SK-N-SH treated with all-trans-retinoic acid at 6 μM for 48 hours (cell line): ENCODE results near the gene CLIP1.

ENCODE experiments used
- ATAC-seq: fragments of 200-7000 bp; cut with Tn5 transposase; 3 replicates; pipeline ENCODE4 v1.9.1; 2020; ENCODE audit warnings: mild to moderate bottlenecking, moderate library complexity
- ARNTL ChIP-seq: fragments of 450-650 bp; formaldehyde crosslinking; IDR thresholded peaks from 2 replicates; pipeline ENCODE4 v1.5.0; 2020; ENCODE audit warnings: low read depth, mild to moderate bottlenecking, moderate library complexity, borderline replicate concordance
- BACH2 ChIP-seq: fragments of 250-450 bp; sonication (Bioruptor Pico); IDR thresholded peaks from 2 replicates; pipeline ENCODE4 v1.9.0; 2021; ENCODE audit warnings: mild to moderate bottlenecking, borderline replicate concordance
- CSDC2 ChIP-seq: fragments of 250-450 bp; sonication (Bioruptor Pico); IDR thresholded peaks from 2 replicates; pipeline ENCODE4 v1.5.0; 2020; ENCODE audit warnings: mild to moderate bottlenecking, moderate library complexity
- ESRRG ChIP-seq: fragments of 250-450 bp; sonication (Bioruptor Pico); IDR thresholded peaks from 2 replicates; pipeline ENCODE4 v1.6.1; 2021; ENCODE audit warnings: mild to moderate bottlenecking
- ISL1 ChIP-seq: fragments of 250-450 bp; sonication (Bioruptor Pico); IDR thresholded peaks from 2 replicates; pipeline ENCODE4 v2.1.2; 2022; ENCODE audit warnings: mild to moderate bottlenecking, moderate library complexity
- OSR1 ChIP-seq: fragments of 250-450 bp; sonication (Bioruptor Pico); IDR thresholded peaks from 2 replicates; pipeline ENCODE4 v1.8.0; 2022; ENCODE audit warnings: moderate library complexity, mild to moderate bottlenecking, inconsistent platforms
- PATZ1 ChIP-seq: fragments of 250-450 bp; sonication (Bioruptor Pico); IDR thresholded peaks from 2 replicates; pipeline ENCODE4 v1.8.0; 2020; ENCODE audit warnings: mild to moderate bottlenecking, moderate library complexity, borderline replicate concordance
- PPARA ChIP-seq: fragments of 250-450 bp; sonication (Bioruptor Pico); IDR thresholded peaks from 2 replicates; pipeline ENCODE4 v1.5.0; 2020; ENCODE audit warnings: mild to moderate bottlenecking, borderline replicate concordance
- RARB ChIP-seq: fragments of 250-450 bp; sonication (Bioruptor Pico); IDR thresholded peaks from 2 replicates; pipeline ENCODE4 v1.8.0; 2021; ENCODE audit warnings: mild to moderate bottlenecking, moderate library complexity
- TCF4 ChIP-seq: fragments of 250-450 bp; sonication (Bioruptor Pico); IDR thresholded peaks from 2 replicates; pipeline ENCODE4 v1.8.0; 2021; ENCODE audit warnings: mild to moderate bottlenecking, moderate library complexity, borderline replicate concordance
- TOX ChIP-seq: fragments of 250-450 bp; sonication (Bioruptor Pico); IDR thresholded peaks from 2 replicates; pipeline ENCODE4 v1.8.0; 2021; ENCODE audit warnings: mild to moderate bottlenecking, moderate library complexity, borderline replicate concordance
- ZC3H10 ChIP-seq: fragments of 250-450 bp; sonication (Bioruptor Pico); IDR thresholded peaks from 2 replicates; pipeline ENCODE4 v1.5.1; 2021; ENCODE audit warnings: mild to moderate bottlenecking, moderate library complexity
- ZFP3 ChIP-seq: fragments of 250-450 bp; sonication (Bioruptor Pico); IDR thresholded peaks from 2 replicates; pipeline ENCODE4 v1.5.0; 2020; ENCODE audit warnings: mild to moderate bottlenecking, moderate library complexity
- ZFP30 ChIP-seq: fragments of 450-650 bp; formaldehyde crosslinking; IDR thresholded peaks from 2 replicates; pipeline ENCODE4 v1.5.0; 2022; ENCODE audit warnings: mild to moderate bottlenecking, moderate library complexity
- ZNF565 ChIP-seq: fragments of 450-650 bp; formaldehyde crosslinking; conservative IDR thresholded peaks from 2 replicates; pipeline ENCODE4 v1.5.0; 2020; ENCODE audit warnings: low read depth, mild to moderate bottlenecking, moderate library complexity
- ZNF8 ChIP-seq: fragments of 450-650 bp; formaldehyde crosslinking; IDR thresholded peaks from 2 replicates; pipeline ENCODE4 v1.5.0; 2020; ENCODE audit warnings: mild to moderate bottlenecking, moderate library complexity
- TF ChIP-seq, protein P1 (sequence below): fragments of 250-450 bp; sonication (Bioruptor Pico); IDR thresholded peaks from 2 replicates; pipeline ENCODE4 v1.5.0; 2020; ENCODE audit warnings: mild to moderate bottlenecking, moderate library complexity
- TF ChIP-seq, protein P2 (sequence below): fragments of 250-450 bp; sonication (Bioruptor Pico); IDR thresholded peaks from 2 replicates; pipeline ENCODE4 v1.8.0; 2021; ENCODE audit warnings: low read depth, mild to moderate bottlenecking, moderate library complexity, borderline replicate concordance
- TF ChIP-seq, protein P3 (sequence below): fragments of 250-450 bp; sonication (Bioruptor Pico); IDR thresholded peaks from 2 replicates; pipeline ENCODE4 v1.5.1; 2020; ENCODE audit warnings: low read depth, mild to moderate bottlenecking, moderate library complexity

Gene CLIP1

GRCh38 chr12:122250536-122250935 is 171.9 kb downstream of the CLIP1 start:
- no peak for ATAC-seq
- TF ChIP-seq ZNF8 (CRISPR knock-in tag) (no peak), CSDC2 (no peak), RARB (CRISPR knock-in tag) (no peak), TOX (CRISPR knock-in tag) (no peak), PPARA (CRISPR knock-in tag) (no peak), ISL1 (no peak), ZFP30 (CRISPR knock-in tag) (no peak), OSR1 (CRISPR knock-in tag) (no peak), TCF4 (CRISPR knock-in tag) (no peak), ZNF565 (CRISPR knock-in tag) (no peak), ZFP3 (CRISPR knock-in tag) (no peak), BACH2 (CRISPR knock-in tag) (no peak), ZC3H10 (CRISPR knock-in tag) (no peak)
- TF ChIP-seq, protein P1, sequence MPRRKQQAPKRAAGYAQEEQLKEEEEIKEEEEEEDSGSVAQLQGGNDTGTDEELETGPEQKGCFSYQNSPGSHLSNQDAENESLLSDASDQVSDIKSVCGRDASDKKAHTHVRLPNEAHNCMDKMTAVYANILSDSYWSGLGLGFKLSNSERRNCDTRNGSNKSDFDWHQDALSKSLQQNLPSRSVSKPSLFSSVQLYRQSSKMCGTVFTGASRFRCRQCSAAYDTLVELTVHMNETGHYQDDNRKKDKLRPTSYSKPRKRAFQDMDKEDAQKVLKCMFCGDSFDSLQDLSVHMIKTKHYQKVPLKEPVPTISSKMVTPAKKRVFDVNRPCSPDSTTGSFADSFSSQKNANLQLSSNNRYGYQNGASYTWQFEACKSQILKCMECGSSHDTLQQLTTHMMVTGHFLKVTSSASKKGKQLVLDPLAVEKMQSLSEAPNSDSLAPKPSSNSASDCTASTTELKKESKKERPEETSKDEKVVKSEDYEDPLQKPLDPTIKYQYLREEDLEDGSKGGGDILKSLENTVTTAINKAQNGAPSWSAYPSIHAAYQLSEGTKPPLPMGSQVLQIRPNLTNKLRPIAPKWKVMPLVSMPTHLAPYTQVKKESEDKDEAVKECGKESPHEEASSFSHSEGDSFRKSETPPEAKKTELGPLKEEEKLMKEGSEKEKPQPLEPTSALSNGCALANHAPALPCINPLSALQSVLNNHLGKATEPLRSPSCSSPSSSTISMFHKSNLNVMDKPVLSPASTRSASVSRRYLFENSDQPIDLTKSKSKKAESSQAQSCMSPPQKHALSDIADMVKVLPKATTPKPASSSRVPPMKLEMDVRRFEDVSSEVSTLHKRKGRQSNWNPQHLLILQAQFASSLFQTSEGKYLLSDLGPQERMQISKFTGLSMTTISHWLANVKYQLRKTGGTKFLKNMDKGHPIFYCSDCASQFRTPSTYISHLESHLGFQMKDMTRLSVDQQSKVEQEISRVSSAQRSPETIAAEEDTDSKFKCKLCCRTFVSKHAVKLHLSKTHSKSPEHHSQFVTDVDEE (CRISPR knock-in tag) = no peak
- TF ChIP-seq, protein P2, sequence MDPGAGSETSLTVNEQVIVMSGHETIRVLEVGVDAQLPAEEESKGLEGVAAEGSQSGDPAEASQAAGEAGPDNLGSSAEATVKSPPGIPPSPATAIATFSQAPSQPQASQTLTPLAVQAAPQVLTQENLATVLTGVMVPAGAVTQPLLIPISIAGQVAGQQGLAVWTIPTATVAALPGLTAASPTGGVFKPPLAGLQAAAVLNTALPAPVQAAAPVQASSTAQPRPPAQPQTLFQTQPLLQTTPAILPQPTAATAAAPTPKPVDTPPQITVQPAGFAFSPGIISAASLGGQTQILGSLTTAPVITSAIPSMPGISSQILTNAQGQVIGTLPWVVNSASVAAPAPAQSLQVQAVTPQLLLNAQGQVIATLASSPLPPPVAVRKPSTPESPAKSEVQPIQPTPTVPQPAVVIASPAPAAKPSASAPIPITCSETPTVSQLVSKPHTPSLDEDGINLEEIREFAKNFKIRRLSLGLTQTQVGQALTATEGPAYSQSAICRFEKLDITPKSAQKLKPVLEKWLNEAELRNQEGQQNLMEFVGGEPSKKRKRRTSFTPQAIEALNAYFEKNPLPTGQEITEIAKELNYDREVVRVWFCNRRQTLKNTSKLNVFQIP (CRISPR knock-in tag) = no peak
- TF ChIP-seq, protein P3, sequence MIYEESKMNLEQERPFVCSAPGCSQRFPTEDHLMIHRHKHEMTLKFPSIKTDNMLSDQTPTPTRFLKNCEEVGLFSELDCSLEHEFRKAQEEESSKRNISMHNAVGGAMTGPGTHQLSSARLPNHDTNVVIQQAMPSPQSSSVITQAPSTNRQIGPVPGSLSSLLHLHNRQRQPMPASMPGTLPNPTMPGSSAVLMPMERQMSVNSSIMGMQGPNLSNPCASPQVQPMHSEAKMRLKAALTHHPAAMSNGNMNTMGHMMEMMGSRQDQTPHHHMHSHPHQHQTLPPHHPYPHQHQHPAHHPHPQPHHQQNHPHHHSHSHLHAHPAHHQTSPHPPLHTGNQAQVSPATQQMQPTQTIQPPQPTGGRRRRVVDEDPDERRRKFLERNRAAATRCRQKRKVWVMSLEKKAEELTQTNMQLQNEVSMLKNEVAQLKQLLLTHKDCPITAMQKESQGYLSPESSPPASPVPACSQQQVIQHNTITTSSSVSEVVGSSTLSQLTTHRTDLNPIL (CRISPR knock-in tag) = no peak

GRCh38 chr12:122250047-122250446 is 172.4 kb downstream of the CLIP1 start:
- no peak for ATAC-seq
- TF ChIP-seq CSDC2 (no peak), ISL1 (no peak), PATZ1 (CRISPR knock-in tag) (no peak)

GRCh38 chr12:122245553-122245952 is 176.9 kb downstream of the CLIP1 start:
- no peak for ATAC-seq
- no peak for TF ChIP-seq RARB (CRISPR knock-in tag)
- no peak for TF ChIP-seq PATZ1 (CRISPR knock-in tag)
- no peak for TF ChIP-seq CSDC2
- no peak for TF ChIP-seq ARNTL (CRISPR knock-in tag)
- TF ChIP-seq, all 23 proteins: peak for 0

DNA sequence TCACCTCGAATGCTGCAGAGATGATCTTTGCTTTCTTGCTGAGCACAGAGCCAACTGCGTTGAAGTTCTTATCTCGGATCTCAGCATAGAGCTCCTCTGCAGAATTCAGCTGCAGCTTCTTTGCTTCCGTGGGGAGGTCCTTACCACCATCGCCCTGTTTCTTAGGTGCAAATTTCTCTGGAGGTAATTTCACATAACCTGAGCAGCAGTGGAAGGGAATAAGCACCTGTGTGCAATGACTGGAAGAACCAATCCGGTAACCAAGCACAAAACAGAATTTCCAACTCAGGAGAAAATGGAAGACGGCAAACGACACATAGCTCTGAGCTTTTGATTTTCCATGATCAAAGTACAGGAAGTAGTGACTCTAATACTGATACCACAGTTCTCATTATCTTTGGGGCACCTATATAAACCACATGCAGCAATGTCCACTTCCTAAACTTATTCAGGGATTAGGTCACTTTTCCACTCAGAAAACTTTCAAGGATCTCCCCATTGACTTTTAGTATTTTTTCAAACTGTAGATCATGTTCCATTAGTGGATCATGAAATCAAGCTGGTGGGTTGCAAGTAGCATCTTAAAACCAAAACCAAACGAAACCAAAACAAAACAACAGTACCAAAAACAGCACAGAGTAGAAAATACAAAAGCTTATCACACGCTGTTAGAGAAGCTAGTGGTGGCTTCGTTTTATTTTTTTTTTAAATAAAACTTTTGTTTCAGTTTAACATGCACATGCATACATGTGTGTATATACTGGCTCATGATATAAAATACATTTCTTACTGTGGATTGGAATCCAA is 177.7 kb downstream of the CLIP1 start:
- no peak for ATAC-seq
- no peak for TF ChIP-seq ZNF565 (CRISPR knock-in tag)
- no peak for TF ChIP-seq ESRRG (CRISPR knock-in tag)
- no peak for TF ChIP-seq RARB (CRISPR knock-in tag)
- no peak for TF ChIP-seq CSDC2
- TF ChIP-seq ZC3H10 (CRISPR knock-in tag) = no peak
- TF ChIP-seq TOX (CRISPR knock-in tag) = no peak
- no peak for TF ChIP-seq ZNF8 (CRISPR knock-in tag)
- no peak for TF ChIP-seq ARNTL (CRISPR knock-in tag)
- TF ChIP-seq, protein P1 (CRISPR knock-in tag) = no peak
- TF ChIP-seq OSR1 (CRISPR knock-in tag) = no peak
- TF ChIP-seq ISL1 = no peak
- TF ChIP-seq, protein P2 (CRISPR knock-in tag) = no peak
- no peak for TF ChIP-seq ZFP3 (CRISPR knock-in tag)
